Right lobe of liver (tissue), 4 donors: Measurements from ENCODE around the gene OGFOD3.

Experiments
- POLR2A ChIP-seq: fragments of 450-650 bp; IDR thresholded peaks from one replicate; pipeline ENCODE4 v1.6.1; 2017; ENCODE audit warnings: antibody characterized with exemption, mild to moderate bottlenecking
- TF ChIP-seq, protein P1 (sequence below), 4 donors: fragments of 200-600 bp in 3 of 4; fragments of 450-650 bp in 1 of 4; IDR thresholded peaks; one replicate each; pipeline versions ENCODE4 v1.5.1 to v1.8.0; 2016 to 2022; ENCODE audit warnings: antibody characterized with exemption in 4 of 4, mild to moderate bottlenecking in 2 of 4
- donor health status: DM: no; HTN: no; CAD: no.
- donor health status: DM: no; HTN: no; CAD: no.
- donor health status: DM: no; HTN: yes; CAD: no.

DNA sequence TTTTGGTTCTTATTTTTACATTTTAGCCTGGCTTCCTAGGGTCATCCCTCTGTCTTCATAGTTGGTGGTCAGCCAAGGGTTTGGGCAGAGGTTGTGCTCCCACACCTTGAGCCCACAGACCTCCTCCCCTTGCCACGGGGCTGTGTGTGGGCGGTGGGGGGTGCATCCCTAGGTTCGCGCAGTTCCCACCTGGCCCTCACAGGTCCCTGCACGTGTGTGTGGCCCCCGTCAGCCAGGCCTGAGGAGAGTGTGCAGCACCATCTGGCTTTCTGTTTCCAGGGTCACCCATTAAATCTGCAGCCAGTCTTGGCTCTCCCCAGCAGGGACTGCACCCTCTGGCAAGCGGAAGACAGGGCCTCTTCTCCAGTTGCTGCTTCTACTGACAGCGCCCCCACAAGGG, 13.6 kb upstream of the OGFOD3 start:
- TF ChIP-seq, protein P1, sequence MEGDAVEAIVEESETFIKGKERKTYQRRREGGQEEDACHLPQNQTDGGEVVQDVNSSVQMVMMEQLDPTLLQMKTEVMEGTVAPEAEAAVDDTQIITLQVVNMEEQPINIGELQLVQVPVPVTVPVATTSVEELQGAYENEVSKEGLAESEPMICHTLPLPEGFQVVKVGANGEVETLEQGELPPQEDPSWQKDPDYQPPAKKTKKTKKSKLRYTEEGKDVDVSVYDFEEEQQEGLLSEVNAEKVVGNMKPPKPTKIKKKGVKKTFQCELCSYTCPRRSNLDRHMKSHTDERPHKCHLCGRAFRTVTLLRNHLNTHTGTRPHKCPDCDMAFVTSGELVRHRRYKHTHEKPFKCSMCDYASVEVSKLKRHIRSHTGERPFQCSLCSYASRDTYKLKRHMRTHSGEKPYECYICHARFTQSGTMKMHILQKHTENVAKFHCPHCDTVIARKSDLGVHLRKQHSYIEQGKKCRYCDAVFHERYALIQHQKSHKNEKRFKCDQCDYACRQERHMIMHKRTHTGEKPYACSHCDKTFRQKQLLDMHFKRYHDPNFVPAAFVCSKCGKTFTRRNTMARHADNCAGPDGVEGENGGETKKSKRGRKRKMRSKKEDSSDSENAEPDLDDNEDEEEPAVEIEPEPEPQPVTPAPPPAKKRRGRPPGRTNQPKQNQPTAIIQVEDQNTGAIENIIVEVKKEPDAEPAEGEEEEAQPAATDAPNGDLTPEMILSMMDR (IDR thresholded peaks at IDR 0.05) = no peak
- no peak for TF ChIP-seq POLR2A
